ENCODE results near the gene ANKRD13A. TPM values are rescaled to one million over a fixed set of nuclear protein-coding genes. Genes with fewer than 3 reads are reported as not detected.
"Not testable (repeated sequence)": the region's sequence is repeated elsewhere in the genome, so short reads cannot be mapped to it uniquely, and the experiment has no call there.

ANKRD13A gene
- total RNA-seq, 1 donor from 2014 or later = 38.0 TPM

DNA sequence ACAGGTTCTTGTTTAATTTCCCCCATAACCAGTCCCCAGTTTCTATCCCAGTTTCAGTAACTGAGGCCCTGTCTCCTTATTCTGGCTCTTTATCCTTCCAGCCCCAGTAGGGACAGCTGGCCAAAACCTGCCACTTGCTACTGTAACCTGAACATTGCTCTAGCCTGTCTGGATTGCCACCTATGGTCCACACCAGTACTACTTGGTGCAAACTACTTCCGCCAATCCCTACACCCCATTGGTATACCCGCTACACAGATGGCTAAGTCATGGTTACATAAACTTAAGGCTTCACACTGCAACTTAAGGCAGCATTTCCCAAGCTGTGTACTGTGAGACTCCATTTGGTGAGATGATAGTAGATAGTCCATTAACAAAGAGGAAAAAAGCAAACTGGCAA, 69.4 kb downstream of the ANKRD13A start:
- Mint-ChIP-seq H3K36me3 (ENCODE audit: insufficient read depth) (no peaks in the 10 kb centered on the region), H3K4me3 (ENCODE audit: low read depth) (no peak overlapping the region), H3K4me1 (ENCODE audit: low read depth) (no peaks in the 10 kb centered on the region), H3K9me3 (ENCODE audit: low read depth) (no peaks in the 10 kb centered on the region), H3K27ac (no peak overlapping the region), H3K27me3 (peaks cover 5% of the 10 kb centered on the region)
- TF ChIP-seq, protein P1, sequence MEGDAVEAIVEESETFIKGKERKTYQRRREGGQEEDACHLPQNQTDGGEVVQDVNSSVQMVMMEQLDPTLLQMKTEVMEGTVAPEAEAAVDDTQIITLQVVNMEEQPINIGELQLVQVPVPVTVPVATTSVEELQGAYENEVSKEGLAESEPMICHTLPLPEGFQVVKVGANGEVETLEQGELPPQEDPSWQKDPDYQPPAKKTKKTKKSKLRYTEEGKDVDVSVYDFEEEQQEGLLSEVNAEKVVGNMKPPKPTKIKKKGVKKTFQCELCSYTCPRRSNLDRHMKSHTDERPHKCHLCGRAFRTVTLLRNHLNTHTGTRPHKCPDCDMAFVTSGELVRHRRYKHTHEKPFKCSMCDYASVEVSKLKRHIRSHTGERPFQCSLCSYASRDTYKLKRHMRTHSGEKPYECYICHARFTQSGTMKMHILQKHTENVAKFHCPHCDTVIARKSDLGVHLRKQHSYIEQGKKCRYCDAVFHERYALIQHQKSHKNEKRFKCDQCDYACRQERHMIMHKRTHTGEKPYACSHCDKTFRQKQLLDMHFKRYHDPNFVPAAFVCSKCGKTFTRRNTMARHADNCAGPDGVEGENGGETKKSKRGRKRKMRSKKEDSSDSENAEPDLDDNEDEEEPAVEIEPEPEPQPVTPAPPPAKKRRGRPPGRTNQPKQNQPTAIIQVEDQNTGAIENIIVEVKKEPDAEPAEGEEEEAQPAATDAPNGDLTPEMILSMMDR (IDR thresholded peaks at IDR 0.05; ENCODE audit: unreplicated experiment) = no peak
- DNase-seq (ENCODE audit: low spot score, unreplicated experiment) = no peak

DNA sequence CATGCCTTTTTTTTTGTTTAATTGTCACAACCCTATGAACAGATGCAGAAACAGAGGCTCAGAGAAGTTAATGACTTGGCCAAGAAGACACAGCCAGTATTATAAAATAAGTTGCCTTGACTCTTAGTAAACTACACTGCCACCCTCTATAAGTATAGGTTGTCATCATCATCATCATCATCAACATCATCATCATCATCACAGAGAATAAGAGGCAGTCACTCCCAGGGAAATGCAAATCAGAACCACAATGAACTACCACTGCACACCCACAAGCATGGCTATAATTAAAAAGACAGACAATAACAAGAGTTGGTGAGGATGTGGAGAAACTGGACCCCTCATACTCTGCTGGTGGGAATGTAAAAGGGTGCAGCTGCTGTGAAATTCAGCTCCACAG, 72.3 kb downstream of the ANKRD13A start:
- Mint-ChIP-seq H3K4me3 (ENCODE audit: low read depth) (no peak overlapping the region), H3K36me3 (ENCODE audit: insufficient read depth) (no peaks in the 10 kb centered on the region)

DNA sequence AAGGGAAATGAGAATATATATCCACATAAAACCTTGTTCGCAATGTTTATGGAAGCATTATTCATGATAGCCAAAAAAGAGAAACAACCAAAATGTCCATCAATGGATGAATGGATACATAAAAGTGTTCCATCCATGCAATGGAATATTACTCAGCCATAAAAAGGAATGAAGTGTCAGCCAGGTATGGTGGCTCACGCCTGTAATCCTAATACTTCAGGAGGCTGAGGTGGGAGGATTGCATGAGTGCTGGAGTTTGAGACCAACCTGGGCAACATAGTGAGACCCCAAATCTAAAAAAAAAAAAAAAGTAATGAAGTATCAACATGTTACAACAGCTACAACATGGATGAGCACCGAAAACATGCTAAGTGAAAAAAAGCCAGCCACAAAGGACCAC, 72.7 kb downstream of the ANKRD13A start:
- Mint-ChIP-seq H3K4me3 (ENCODE audit: low read depth) (no peak overlapping the region), H3K4me1 (ENCODE audit: low read depth) (peaks cover 3% of the 10 kb centered on the region), H3K36me3 (ENCODE audit: insufficient read depth) (no peaks in the 10 kb centered on the region), H3K27ac (no peak overlapping the region), H3K9me3 (ENCODE audit: low read depth) (no peaks in the 10 kb centered on the region), H3K27me3 (peaks cover 5% of the 10 kb centered on the region)
- TF ChIP-seq, protein P1 (IDR thresholded peaks at IDR 0.05; ENCODE audit: unreplicated experiment) = no peak
- DNase-seq (ENCODE audit: low spot score, unreplicated experiment) = no peak

More for the DNA sequence above, 72.3 kb downstream of the ANKRD13A start:
- DNase-seq (ENCODE audit: low spot score, unreplicated experiment) = no peak
- TF ChIP-seq, protein P1 (IDR thresholded peaks at IDR 0.05; ENCODE audit: unreplicated experiment) = no peak
- H3K4me1 Mint-ChIP-seq (ENCODE audit: low read depth) = peaks cover 3% of the 10 kb centered on the region
- H3K27ac Mint-ChIP-seq = no peak overlapping the region
- no peaks in the 10 kb centered on the region for H3K9me3 Mint-ChIP-seq (ENCODE audit: low read depth)
- peaks cover 5% of the 10 kb centered on the region for H3K27me3 Mint-ChIP-seq

DNA sequence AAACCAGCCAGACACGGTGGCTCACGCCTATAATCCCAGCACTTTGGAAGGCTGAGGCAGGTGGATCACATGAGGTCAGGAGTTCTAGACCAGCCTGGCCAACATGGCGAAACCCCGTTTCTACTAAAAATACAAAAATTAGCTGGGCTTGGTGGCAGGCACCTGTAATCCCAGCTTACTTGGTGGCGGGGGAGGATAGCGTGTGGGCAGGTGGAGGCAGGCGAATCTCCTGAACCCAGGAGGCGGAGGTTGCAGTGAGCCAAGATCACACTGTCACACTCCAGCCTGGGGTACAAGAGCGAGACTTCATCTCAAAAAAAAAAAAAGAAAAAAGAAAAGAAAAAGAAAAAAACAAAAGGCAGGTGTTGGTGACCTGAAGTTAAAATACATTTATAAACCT, 73.4 kb downstream of the ANKRD13A start:
- H3K4me3 Mint-ChIP-seq (ENCODE audit: low read depth); H3K36me3 Mint-ChIP-seq (ENCODE audit: insufficient read depth); DNase-seq (ENCODE audit: low spot score, unreplicated experiment); H3K27me3 Mint-ChIP-seq; H3K9me3 Mint-ChIP-seq (ENCODE audit: low read depth); H3K4me1 Mint-ChIP-seq (ENCODE audit: low read depth); H3K27ac Mint-ChIP-seq: not testable (repeated sequence)

DNA sequence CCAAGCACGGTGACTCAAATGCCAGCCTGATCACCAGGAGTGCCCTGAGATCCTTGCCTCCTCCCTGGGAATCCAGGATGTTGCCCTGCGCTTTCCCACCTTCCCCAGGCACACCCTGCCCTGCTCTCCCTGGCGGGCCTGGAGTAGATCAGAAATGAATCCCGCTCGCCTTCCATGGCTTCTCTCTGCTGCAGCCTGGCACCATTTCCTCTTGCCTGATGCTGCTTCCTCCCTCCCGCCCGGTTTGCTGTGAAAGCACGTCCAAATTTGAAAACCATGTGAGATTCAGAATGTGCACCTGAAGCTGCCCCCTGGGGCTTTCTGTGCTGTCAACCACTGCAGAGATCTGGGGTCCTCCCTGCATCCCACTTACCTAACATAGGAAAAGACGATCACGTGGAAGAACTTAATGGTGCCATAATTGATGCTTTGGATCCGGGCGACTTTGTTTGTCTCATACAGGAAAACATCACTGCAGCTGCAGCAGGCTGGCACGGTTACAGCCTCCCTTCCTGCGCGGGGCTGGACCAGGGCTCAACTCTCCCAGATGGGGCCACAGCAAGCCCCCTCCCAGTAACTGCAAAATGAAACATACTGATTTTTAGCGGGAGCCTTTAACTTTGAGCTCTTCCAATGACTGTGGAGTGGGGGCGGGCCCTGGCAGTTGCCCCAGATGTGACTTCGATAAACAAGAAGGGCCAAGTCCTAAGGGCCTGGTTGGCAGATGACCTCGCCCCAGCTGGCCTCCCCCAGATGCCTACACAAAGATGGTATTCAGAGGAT, 74.0 kb downstream of the ANKRD13A start:
- Mint-ChIP-seq H3K9me3 (ENCODE audit: low read depth) (no peaks in the 10 kb centered on the region), H3K4me3 (ENCODE audit: low read depth) (no peak overlapping the region), H3K4me1 (ENCODE audit: low read depth) (peaks cover 3% of the 10 kb centered on the region), H3K27ac (no peak overlapping the region), H3K36me3 (ENCODE audit: insufficient read depth) (no peaks in the 10 kb centered on the region), H3K27me3 (peaks cover 5% of the 10 kb centered on the region)
- TF ChIP-seq, protein P1 (IDR thresholded peaks at IDR 0.05; ENCODE audit: unreplicated experiment) = no peak
- DNase-seq (ENCODE audit: low spot score, unreplicated experiment) = no peak

DNA sequence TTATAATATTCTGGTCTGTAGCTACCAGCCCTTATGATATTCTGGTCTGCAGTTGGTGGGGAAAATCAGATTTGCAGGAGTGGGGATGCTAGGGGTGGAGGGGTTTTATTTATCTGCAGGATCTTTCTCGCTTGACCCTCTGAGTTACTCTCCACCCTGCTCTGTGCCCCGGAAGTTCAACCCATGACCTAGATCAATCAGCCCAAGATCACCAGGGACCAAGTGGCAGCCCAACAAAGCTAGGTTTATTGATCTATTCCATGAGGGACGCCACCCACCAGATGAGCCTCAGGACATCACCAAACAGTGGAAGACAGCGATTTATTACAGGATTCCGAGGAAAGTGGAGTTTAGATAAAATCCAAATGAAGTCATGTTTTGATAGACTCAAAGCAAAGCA, 74.9 kb downstream of the ANKRD13A start:
- no peak overlapping the region for H3K27ac Mint-ChIP-seq

More for the DNA sequence above, 74.9 kb downstream of the ANKRD13A start:
- Mint-ChIP-seq H3K27me3 (peaks cover 5% of the 10 kb centered on the region), H3K4me1 (ENCODE audit: low read depth) (peaks cover 3% of the 10 kb centered on the region), H3K4me3 (ENCODE audit: low read depth) (no peak overlapping the region), H3K9me3 (ENCODE audit: low read depth) (no peaks in the 10 kb centered on the region), H3K36me3 (ENCODE audit: insufficient read depth) (no peaks in the 10 kb centered on the region)
- TF ChIP-seq, protein P1 (IDR thresholded peaks at IDR 0.05; ENCODE audit: unreplicated experiment) = no peak
- DNase-seq (ENCODE audit: low spot score, unreplicated experiment) = no peak
